IPS-NIHi7 (cell line): ENCODE measurements around the gene MZT2B.
"Not testable (repeated sequence)": the region's sequence is repeated elsewhere in the genome, so short reads cannot be mapped to it uniquely, and the experiment has no call there.

Source experiments
- DNase-seq: peaks from one replicate; pipeline ENCODE4 v3.0.0; 2012; ENCODE audit warnings: mixed read lengths; ENCODE audit errors: extremely low spot score

The MZT2B gene, protein sequence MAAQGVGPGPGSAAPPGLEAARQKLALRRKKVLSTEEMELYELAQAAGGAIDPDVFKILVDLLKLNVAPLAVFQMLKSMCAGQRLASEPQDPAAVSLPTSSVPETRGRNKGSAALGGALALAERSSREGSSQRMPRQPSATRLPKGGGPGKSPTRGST

DNA sequence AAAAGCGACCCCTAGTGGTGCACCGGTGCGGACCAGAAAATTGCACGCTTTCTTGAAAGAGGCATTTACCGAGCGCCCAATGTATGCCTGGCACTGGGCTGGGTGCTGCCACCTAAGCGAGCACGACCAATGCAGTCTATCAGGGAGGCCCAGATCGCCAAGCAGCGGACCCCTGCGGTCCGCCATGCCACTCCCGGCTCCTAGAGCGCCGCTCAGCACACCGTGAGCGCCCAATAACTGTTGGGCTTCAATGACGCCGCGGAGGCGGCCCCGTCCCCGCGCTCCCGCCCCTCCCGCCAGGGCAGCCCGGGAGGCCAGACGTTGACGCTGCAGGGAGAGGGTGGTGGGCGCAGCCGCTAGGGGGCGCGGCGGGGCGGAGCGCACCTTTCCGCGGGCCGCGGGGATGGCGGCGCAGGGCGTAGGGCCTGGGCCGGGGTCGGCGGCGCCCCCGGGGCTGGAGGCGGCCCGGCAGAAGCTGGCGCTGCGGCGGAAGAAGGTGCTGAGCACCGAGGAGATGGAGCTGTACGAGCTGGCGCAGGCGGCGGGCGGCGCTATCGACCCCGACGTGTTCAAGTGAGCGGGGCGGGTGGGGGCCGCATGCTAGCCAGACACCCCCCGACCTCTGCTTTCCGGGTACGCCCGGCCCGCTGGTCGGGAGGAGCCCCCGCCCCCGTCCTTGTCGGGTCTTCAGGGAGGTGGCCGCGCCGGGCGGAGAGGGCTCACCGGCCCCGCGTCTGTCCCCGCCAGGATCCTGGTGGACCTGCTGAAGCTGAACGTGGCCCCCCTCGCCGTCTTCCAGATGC is at the start of gene MZT2B:
Gene MZT2B, plus strand, starts transcription at position 383 of the 803 bp plus-strand sequence. Its CDS starts 21 bp downstream, at position 404.
- DNase-seq, result peak; percentile 88

DNA sequence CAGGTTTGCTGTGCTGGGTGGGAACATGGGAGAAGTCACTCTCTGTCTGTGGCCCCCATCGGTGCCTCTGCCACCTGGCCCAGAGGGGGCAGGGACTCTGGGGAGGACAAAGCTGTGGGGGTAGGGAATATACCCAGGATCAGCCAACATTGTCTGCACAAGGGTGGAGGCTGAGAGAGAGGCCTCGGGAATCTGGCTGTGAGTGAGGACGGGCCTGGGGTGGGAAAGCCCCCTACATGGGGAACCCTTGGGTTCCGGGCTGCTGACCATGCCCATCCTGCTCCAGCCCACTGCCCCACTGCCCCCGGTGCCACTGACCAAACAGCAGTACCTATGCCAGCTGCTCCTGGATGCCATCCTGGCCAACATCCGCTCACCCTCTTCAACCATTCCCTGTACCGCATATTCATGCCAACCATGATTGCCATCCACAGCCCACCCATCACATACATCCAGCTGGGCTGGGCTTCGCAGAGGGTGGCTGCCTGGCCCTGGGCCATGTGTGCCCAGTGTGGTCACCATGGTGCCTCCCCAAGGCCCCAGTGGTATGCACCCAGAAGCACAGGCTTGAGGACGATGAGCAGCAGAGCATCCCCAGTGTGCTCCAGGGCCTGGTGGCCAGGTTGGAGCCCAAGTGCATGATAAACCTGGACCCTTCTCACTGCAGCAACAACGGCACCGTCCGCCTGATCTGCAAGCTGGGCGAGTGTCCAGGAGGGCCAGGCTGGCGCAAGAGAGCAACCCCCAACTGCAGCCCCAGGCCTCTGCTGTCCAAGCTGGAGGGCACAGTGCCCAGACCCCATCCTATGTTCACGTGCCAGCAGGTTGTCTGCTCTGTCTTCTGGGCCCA is 46.1 kb upstream of the MZT2B start:
- no peak for DNase-seq

DNA sequence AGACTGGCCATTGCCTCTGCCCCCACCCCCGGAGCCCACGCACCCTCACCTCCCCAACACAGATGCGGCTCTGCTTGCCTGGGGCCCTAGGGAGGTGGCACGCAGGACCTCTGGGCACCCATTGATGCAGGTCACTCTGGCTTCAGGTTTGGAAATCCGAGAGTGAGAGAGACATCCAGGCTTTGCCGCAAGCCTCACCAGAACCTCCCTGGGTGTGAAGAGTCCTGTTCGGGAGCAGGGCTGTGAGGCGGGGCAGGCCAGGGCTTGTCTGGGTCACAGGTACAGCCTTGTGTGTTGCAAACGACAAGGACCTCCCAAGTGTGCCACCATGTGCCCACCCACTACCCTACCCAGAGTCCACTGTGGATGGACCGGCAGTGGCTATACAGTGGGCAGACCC is 45.5 kb upstream of the MZT2B start:
- not testable (repeated sequence) for DNase-seq

DNA sequence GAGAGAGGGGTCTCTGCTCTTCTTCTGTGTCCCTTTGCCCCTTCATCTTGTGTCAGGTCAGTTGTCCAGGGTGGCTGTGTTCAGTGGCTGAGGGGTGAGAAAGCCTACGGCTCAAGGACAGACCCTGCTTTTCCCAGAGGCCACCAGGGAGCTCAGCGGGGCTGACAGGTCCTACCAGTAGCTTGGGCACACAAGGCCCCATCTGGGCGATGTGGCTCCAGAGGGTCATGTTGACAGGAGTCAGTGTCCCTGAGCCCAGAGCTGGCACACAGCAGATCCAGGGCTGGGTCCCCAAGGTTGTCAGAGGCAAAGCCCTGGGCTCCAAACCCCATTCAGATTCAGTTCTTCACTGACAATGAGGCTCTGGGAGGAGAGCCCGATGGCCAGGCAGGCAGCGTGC is 44.9 kb upstream of the MZT2B start:
- not testable (repeated sequence) for DNase-seq

DNA sequence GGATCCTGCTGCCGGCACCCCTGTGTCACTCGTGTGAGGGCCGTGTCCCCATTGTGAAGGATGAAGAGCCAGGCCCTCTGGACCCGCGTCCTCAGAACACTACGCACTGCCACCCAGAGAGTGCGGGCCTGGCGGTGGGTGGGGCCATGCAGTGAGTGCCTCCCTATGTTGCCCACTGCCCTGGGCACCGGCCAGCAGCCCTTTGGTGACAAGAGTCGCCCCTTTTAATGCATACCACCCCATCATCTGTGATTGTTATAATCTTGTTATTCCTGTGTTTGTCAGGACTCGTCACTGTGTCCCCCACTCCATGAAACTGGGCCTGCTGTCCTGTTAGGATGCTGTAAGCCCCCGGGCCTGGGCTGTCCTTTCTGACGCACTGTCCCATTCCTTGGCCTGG is 43.7 kb upstream of the MZT2B start:
- DNase-seq, result not testable (repeated sequence)

DNA sequence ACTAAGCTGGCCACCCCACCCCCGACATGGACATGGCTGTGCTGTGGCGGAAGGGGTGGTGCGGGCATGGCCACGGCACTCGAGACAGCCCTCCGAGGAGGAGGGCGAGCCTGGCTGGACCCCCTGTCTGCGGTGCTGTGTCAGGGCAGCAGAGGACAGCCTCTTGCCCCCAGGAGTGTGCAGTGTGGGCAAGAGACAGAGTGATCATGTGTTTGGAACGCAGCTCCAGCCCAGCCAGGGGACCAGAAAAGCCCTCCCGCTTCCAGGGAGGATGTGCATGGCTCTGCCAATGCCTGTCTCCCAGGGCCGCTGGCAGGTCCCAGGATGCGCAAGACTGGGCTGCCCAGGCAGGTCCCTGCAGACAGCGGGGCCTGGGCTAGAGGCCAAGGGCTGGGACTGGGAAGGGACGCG is 43.2 kb upstream of the MZT2B start:
- not testable (repeated sequence) for DNase-seq

DNA sequence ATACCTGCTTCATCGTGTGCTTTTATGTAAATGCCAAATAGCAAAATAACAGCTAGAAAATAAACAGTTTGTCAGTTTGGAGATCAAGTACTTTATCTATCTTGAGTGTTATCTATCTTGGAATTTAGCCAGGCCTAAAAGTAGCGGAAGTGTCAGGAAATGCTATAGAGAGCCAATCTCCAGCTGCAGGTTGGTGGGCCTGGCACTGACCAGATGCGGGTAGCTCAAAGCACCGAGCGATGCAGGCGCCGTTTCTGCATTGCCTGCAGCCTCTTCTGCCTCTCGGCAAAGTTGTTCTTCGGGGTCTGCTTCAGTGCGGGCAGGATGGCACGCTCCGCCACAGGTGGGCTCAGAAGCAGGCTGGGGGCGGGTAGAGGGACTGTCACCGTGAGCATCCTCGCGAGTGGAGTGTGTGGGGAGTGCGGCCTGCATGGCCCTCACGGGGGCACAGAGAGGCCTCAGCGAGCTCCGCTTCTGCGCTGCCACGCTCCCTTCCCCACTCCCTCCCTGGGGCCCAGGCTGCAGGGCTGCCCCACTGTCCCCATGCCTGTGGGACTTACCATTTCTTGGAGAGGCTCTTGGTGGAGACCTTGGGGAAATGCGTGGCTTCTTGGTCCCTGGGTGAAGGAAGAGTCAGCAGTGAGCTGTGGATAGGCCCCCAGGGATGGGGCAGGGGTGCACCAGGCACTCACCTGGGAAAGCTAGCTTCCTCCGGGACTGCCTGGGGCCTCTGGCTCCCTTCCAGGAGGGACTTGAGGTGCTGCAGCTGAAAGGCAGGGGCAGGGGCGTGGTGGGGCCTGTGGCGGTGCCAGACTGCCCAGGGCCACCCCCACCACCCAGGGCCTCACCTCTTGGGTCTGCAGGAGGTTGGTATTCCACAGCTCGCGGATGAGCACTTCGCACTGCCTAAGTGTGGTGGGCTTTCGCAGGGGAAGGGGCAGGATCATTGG is 42.5 kb upstream of the MZT2B start:
- DNase-seq, result not testable (repeated sequence)

DNA sequence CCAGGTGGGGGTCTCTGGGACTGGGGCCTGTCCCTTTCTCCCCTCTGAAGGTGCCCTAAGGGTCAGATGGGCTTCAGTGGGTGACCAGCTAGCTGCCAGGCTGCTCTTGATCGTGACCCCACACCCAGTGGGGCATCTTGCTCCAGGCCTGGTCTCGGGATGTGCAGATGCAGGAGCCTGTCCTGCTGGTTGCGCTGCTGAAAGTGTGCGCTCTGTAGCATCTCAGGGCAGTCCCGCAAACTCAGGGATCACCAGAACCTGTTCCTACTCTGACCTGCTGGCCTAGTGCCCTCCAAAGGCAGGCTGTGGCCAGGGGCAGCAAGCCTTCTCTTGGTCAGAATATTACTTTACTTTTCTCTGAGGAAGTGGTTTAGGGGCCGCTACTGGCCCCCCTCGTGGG is 41.5 kb upstream of the MZT2B start:
- not testable (repeated sequence) for DNase-seq

DNA sequence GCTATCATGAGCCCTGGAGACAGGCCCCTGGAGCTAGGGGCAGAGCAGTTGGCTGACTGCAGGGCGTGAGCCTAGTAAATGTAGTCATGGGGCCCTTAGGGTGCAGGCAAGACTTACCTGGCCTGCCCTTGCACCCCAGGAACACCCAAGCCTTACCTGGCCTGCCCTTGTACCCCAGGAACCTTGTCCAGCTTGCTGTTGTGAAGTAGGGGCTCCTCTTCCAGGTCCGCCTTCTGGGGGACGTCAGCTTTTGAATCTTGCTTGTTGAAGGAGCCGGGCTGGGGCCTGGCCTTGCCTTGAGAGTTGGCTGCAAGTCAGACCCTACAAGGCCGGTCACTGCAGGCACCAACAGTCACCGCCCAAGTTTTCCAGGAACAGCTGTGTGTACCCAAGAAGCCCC is 41.1 kb upstream of the MZT2B start:
- not testable (repeated sequence) for DNase-seq

DNA sequence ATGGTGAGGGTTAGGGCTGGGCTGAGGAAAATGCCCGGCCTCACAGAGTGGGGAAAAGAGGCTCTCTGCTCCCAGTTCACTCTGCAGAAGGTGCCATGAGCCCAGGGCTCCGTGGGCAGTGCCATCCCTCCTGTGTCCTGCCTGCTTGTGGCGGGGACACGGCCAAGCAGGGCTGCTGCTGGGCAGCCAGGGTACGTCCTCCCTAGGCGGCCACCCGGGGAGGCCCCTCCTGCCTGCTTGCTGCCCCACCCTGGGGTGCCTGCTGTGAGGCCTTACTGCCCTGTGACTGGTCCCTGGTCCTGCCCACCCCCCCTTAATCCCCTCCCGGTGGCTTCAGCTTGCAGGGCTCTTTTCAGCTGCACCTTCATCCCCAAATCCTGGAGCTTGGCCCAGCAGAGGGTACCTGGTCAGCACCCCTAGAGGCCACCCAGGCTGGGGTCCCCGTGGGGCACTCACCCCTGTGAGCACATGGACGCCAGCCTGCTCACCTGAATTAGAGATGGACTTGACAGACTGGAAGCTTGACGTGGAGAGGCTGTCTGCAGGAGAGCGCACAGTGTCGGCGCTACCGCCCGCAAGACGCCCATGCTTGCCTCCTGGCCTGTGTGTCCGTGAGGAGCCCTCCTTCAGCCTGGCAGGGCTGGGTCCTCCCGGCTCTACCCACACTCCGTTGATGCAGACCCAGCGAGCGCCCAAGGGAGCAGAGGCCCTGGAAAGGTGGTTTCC is 40.3 kb upstream of the MZT2B start:
- DNase-seq, result not testable (repeated sequence)

DNA sequence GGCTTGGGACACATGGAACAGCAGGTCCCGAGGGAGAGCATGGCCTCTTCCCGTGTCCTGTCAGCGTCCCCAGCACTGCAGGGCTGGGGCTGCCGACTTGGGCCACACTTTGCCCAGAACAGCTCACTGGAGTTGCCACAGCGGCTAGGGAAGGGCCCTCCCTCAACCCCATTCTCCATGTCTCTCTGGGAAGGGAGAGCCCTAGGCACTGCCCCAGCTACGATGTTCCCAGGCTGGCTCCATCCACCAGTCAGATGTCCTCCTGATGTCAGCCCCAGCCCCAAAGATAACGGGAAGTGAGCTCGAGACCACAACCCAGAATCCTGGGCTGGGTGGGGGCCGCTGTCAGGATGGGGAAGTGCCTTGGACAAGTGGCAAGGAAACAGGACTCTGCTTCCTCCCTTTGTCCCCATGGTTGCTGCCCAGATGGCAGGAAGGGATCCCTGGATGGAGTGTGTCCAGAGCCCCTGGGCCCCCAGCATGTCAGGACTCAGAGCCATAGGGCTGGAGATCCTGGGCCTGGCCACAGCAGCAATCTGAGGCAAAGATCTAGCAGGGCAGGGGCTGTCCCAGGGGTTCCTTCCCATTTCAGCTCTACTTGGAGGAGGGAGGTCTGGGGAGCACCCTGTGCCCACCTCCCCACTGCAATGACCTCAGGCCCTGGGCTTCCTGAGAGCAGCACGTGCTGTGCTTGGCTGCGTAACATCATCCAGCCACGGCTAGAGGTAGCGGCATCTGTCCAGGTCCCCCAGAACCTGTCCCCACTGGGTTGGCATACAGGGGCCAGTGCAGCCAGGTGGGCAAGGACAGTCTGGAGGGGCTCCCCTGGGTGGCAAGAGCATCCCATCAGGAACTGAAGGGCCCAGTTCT is 39.4 kb upstream of the MZT2B start:
- not testable (repeated sequence) for DNase-seq

DNA sequence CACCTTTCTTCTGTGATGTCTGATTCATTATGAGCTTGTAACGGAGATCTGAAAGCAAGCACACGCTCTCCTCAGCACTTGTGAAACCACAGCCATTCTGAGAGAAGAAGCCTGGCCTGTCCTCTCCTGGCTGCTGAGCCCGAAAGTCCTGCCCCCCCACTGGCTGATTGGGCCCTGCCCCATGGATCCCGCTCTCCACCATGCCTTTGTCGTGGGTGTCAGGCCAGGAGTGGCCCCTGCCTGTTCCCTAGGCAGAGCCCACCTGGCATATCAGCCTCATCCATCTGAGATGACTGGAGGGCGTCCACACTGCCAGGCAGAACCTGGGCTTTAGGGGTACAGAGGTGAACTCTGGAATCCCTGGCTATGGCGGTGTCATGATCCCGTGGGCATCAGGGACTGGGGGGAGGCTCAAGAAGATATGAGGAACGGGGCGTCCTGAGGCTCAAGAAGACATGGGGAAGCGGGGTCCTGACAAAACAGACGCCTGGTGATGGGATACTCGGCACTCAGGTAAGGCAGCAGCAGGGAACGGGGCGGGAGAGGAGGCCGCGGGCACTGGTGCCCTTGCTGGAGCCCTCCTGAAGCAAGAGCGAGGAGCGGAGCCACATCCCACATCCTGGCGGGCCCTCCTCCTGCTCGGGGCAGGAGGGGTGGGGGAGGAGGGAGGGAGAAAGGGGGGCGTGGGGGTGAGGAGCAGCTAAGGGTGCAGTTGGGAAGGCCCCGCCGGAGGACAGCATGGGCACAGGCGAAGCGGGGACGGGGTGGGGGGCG is 38.6 kb upstream of the MZT2B start:
- DNase-seq, result not testable (repeated sequence)

DNA sequence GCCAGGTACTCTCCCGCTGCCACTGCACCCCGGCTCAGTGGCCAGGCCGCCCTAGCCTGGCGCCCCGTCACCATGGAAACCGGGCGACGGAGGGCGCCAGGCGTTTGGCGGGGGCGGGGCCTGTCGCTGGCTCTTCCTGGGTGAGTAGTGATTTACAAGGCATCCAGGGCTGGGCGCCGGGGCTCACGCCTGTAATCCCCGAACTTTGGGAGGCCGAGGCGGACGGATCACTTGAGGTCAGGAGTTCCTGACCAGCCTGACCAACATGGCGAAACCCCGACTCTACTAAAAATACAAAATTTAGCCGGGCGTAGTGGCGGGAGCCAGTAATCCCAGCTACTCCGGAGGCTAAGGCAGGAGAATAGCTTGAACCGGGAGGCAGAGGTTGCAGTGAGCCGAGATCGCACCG is 37.1 kb upstream of the MZT2B start, which contains the start of gene CCDC74B:
Gene CCDC74B, minus strand, starts transcription at position 107 of the 409 bp plus-strand sequence. CDS start 116 bp downstream, outside the sequence.
- DNase-seq, result not testable (repeated sequence)

DNA sequence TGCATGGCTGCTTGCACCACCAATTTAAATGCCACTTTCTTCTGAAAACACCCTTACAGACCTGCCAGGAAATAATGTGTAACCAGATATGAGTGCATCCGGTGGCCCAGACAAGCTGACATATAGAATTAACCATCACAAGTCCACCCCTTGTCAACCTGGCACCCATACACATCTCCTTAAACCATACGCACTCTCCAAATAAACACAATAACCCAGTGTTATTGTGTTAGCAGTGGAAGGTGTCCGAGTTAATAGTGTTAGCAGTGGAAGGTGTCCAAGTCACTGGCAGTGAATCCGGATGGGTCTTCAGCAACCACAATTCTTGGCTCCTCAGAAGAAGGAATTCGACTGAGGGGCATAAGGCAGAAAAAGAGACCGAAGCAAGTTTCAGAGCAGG is 33.5 kb upstream of the MZT2B start:
- DNase-seq, result not testable (repeated sequence)

DNA sequence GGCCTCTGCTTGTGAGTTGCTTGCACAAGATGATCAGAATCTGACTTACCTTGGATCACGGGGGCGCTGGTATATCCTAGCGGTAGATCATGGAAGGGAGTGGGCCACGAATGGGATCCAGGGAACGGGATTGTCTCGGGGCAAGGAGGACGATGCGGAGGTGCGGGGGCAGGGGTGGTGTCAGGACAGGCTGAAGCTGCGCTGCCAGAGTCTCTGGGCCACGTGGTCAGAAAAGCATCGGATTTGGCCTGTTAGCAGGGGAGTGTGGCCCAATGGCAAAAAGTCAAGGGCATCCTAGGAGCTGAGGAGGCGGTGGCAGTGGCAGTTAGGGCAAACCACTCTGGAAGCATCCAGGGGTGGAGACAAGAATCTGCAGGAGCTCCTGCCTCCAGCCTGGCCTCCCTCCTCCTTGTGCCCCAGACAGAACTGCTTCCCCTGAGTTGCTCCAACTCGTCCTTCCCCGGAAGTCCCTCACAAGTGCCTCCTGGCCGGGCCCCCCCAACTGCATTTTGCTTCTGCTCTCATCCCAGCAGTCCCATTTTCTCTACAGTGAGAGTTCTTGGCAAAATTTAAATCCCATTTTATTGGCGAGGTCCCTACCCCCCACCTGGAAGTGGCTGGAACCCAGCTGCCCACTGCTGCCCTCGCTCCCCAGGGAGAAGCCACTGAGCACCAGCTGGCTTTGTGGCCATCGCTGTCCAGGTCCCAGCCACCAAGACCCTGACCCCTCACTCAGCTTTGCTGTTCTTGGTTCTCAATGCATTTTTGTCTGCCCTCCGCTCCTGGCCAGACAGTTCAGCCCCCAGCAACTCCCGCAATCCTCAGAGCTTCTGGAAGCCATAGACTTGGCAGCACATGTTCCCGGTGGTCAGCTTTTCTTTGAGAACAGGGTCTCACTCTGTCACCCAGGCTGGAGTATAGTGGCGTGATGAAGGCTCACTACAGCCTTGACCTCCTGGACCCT is 31.6 kb upstream of the MZT2B start:
- DNase-seq, result no peak

DNA sequence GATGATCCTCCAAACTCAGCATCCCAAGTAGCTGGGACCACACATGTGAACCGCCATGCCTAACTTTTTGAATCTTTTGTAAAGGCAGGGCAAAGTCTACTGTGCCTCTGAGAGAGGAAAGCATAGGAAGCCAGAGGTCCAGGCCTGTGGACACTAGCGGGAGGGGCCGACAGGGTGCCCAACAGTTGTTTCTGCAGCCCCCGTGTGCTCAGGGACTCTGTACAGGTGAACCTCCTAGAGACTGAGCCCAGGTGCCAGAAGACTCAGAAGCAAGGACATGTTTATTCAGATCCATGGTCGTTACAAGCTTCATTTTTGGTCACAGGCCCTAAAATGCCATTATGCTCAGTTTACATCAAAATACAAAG is 30.9 kb upstream of the MZT2B start:
- DNase-seq, result not testable (repeated sequence)

DNA sequence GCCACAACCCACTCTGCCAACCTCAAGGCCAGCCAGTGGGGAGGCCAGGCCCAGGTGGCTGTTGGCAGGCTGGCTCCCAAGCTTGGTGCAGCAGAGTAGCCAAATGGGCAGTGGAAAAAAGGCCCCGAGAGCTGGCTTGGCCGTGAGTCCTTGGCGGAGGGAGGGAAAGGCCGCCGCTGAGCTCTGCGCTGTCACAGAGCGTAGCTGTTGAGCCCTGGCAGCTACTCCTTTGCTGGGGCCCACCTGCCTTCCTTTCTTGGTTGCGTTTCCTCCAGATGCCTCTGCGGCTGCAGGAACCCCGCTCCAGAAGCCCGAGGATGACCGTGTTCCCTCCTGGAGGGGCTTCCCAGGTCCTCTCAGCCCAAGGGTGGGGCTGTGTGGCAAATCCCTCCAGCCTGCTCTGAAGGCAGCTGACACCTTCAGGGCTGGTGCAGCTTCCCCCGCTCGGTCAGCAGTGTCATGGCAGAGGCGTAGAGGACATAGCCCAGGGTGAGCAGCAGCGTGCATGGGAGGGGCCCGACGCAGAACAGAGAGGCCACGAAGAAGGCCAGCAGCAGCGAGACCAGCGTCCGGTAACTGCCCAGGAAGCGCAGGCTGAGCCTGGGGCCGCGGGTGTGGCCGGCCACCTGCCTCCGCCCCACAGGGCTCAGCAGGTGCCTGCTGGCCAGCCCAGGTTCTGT is 29.8 kb upstream of the MZT2B start:
- DNase-seq, result not testable (repeated sequence)
